Mesendoderm (in vitro differentiated cells): ENCODE results near the gene ZNF486.
"Not testable (repeated sequence)": the region's sequence is repeated elsewhere in the genome, so short reads cannot be mapped to it uniquely, and the experiment has no call there.

Experiments used
- DNase-seq: peaks from one replicate; pipeline ENCODE4 v3.0.0; 2013
- H2AK5ac ChIP-seq: 2 replicates; pipeline ENCODE4 v1.6.1; 2013; ENCODE audit warnings: low read length, inconsistent platforms
- H2BK120ac ChIP-seq: 2 replicates; pipeline ENCODE4 v1.6.1; 2013; ENCODE audit warnings: low read depth, mild to moderate bottlenecking, low read length, moderate library complexity, mixed read lengths
- H2BK15ac ChIP-seq: replicated peaks from 2 replicates; pipeline ENCODE4 v1.6.1; 2013; ENCODE audit warnings: low read depth, mild to moderate bottlenecking, moderate library complexity
- H2BK5ac ChIP-seq: 2 replicates; pipeline ENCODE4 v1.6.1; 2013; ENCODE audit warnings: low read length, inconsistent platforms
- H3K18ac ChIP-seq: 2 replicates; pipeline ENCODE4 v1.6.1; 2013; ENCODE audit warnings: mild to moderate bottlenecking, low read length, mixed read lengths
- H3K23ac ChIP-seq: one replicate; pipeline ENCODE4 v1.6.1; 2013; ENCODE audit warnings: low read length
- H3K27ac ChIP-seq: 2 replicates; pipeline ENCODE4 v1.5.1; 2013; ENCODE audit warnings: low read depth, mild to moderate bottlenecking, inconsistent platforms, low read length, moderate library complexity
- H3K27me3 ChIP-seq: 2 replicates; pipeline ENCODE4 v1.6.1; 2013; ENCODE audit warnings: low read length, control low read depth, mild to moderate bottlenecking, inconsistent platforms; ENCODE audit not compliant: insufficient read depth, poor library complexity
- H3K36me3 ChIP-seq: 2 replicates; pipeline ENCODE4 v1.6.1; 2013; ENCODE audit warnings: low read length, inconsistent platforms; ENCODE audit not compliant: control insufficient read depth, insufficient read depth
- H3K4ac ChIP-seq: one replicate; pipeline ENCODE4 v1.6.1; 2013; ENCODE audit warnings: low read depth, mild to moderate bottlenecking, low read length, moderate library complexity
- H3K4me1 ChIP-seq: 2 replicates; pipeline ENCODE4 v1.6.1; 2013; ENCODE audit warnings: low read depth, low read length, inconsistent platforms; ENCODE audit not compliant: control insufficient read depth
- H3K4me2 ChIP-seq: 2 replicates; pipeline ENCODE4 v1.6.1; 2013; ENCODE audit warnings: low read length
- H3K4me3 ChIP-seq: 2 replicates; pipeline ENCODE4 v1.5.1; 2013; ENCODE audit warnings: mild to moderate bottlenecking, low read length
- H3K56ac ChIP-seq: one replicate; pipeline ENCODE4 v1.6.1; 2013; ENCODE audit warnings: low read length
- H3K79me1 ChIP-seq: 2 replicates; pipeline ENCODE4 v1.6.1; 2013; ENCODE audit warnings: low read length, inconsistent platforms
- H3K79me2 ChIP-seq: 2 replicates; pipeline ENCODE4 v1.6.1; 2013; ENCODE audit warnings: mild to moderate bottlenecking, low read length; ENCODE audit not compliant: control insufficient read depth, insufficient read depth
- H3K9ac ChIP-seq: 2 replicates; pipeline ENCODE4 v1.6.1; 2013; ENCODE audit warnings: low read length, inconsistent platforms
- H4K5ac ChIP-seq: one replicate; pipeline ENCODE4 v1.6.1; 2013; ENCODE audit warnings: low read length
- H4K8ac ChIP-seq: one replicate; pipeline ENCODE4 v1.6.1; 2013; ENCODE audit warnings: low read depth, mild to moderate bottlenecking, control low read depth, low read length, moderate library complexity
- WGBS: extraction: QIAGEN DNeasy Blood & Tissue Kit; methylation state at CpG from one replicate; pipeline ENCODE4 v1.1.7; 2013; ENCODE audit warnings: low lambda C conversion rate, missing lambda C conversion rate; ENCODE audit not compliant: insufficient coverage; ENCODE audit errors: extremely low coverage; 5-methylcytosine and 5-hydroxymethylcytosine counted together

The ZNF486 gene

DNA sequence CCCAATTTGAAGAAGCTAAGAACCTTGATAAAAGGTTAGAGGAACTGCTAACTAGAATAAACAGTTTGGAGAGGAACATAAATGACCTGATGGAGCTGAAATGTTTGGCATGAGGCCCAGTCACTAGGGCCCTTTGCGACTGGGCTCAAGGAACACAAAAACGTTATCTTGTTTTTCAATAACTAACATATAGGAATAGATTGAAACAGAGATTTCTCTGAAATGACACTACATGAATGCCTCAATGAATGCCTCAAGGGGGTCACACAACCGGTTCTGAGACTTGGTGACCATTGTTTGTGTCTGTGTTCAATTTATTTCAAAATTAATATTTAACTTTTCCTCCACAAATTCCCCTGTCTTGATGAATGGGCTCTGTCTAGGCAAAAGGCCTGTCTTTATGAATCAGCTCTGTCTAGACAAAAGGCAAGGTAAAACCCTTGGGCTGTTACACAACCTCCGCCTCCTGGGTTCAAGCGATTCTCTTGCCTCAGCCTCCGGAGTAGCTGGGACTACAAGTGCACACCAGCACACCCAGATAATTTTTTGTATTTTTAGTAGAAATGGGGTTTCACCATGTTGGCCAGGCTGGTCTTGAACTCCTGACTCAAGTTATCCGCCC is 932 bp upstream of the ZNF486 start:
- WGBS = no CpG with 5 or more reads among the region's 7 CpGs
- no peak overlapping the region for H2BK5ac ChIP-seq

DNA sequence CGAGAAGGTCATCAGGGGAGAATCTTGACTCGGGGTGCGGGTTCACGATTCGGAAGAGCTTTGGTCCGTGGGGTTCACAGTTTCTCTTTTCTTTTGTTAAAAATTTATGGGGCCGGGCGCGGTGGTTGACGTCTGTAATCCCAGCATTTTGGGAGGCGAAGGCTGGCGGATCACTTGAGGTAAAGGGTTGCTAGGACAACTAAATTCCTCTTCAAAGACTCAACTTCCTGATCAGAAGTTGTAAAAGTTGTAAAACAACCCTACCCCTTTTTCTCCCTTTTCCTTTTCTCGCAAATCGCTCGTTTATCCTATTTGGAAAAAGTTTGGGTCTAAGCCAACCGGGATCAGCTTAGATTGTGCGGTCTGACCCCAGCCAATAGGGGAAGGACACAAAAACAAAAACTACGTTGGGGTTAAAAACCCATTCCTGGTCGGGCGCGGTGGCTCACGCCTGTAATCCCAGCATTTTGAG is 673 bp downstream of the ZNF486 start:
- Histone ChIP-seq H3K27me3 (no peaks in the 10 kb centered on the region), H2BK5ac (no peak overlapping the region), H3K23ac (no peak overlapping the region), H3K27ac (peak overlapping the region; percentile 7), H3K36me3 (peaks cover 2% of the 10 kb centered on the region), H3K4me1 (no peaks in the 10 kb centered on the region), H2BK15ac (no peak overlapping the region), H4K8ac (no peak overlapping the region), H3K79me2 (peaks cover 28% of the 10 kb centered on the region), H3K9ac (peak overlapping the region; percentile 98), H3K56ac (peak overlapping the region; percentile 78), H3K4me3 (peak overlapping the region; percentile 96), H2AK5ac (no peak overlapping the region), H3K79me1 (peaks cover 5% of the 10 kb centered on the region), H3K4me2 (peak overlapping the region; percentile 73), H3K18ac (peak overlapping the region; percentile 93), H3K4ac (peak overlapping the region; percentile 87), H4K5ac (no peak overlapping the region), H2BK120ac (no peak overlapping the region)
- WGBS = no CpG with 5 or more reads among the region's 22 CpGs
- DNase-seq = peak; percentile 61

More for the DNA sequence above, 932 bp upstream of the ZNF486 start:
- Histone ChIP-seq H3K23ac (no peak overlapping the region), H3K18ac (no peak overlapping the region), H2BK15ac (no peak overlapping the region), H3K27ac (no peak overlapping the region), H4K5ac (no peak overlapping the region), H3K79me1 (peaks cover 2% of the 10 kb centered on the region), H3K4me1 (no peaks in the 10 kb centered on the region), H3K4me2 (no peak overlapping the region), H2AK5ac (no peak overlapping the region), H3K36me3 (no peaks in the 10 kb centered on the region), H2BK120ac (no peak overlapping the region), H3K9ac (no peak overlapping the region), H3K4ac (no peak overlapping the region), H3K4me3 (no peak overlapping the region), H4K8ac (no peak overlapping the region), H3K27me3 (no peaks in the 10 kb centered on the region), H3K79me2 (peaks cover 18% of the 10 kb centered on the region), H3K56ac (no peak overlapping the region)
- no peak for DNase-seq

- H3K4me3 ChIP-seq = no peak overlapping the region
- no peak overlapping the region for H3K56ac ChIP-seq
- no peak overlapping the region for H3K27ac ChIP-seq
- no peak overlapping the region for H3K18ac ChIP-seq
- no peak overlapping the region for H3K4ac ChIP-seq
- WGBS = no CpG with 5 or more reads among the region's 3 CpGs
- no peak overlapping the region for H2AK5ac ChIP-seq
- H3K23ac ChIP-seq = no peak overlapping the region
- H3K9ac ChIP-seq = no peak overlapping the region
- no peak overlapping the region for H2BK5ac ChIP-seq
- no peaks in the 10 kb centered on the region for H3K4me1 ChIP-seq
- no peaks in the 10 kb centered on the region for H3K27me3 ChIP-seq
- H3K4me2 ChIP-seq = no peak overlapping the region
- H3K79me1 ChIP-seq = peaks cover 6% of the 10 kb centered on the region
- H4K8ac ChIP-seq = no peak overlapping the region
- peaks cover 2% of the 10 kb centered on the region for H3K36me3 ChIP-seq
- H2BK15ac ChIP-seq = no peak overlapping the region
- H2BK120ac ChIP-seq = no peak overlapping the region
- peaks cover 30% of the 10 kb centered on the region for H3K79me2 ChIP-seq
- no peak overlapping the region for H4K5ac ChIP-seq
- no peak for DNase-seq
Observed at GRCh38 chr19:20171285-20171684, 4.3 kb downstream of the ZNF486 start.

DNA sequence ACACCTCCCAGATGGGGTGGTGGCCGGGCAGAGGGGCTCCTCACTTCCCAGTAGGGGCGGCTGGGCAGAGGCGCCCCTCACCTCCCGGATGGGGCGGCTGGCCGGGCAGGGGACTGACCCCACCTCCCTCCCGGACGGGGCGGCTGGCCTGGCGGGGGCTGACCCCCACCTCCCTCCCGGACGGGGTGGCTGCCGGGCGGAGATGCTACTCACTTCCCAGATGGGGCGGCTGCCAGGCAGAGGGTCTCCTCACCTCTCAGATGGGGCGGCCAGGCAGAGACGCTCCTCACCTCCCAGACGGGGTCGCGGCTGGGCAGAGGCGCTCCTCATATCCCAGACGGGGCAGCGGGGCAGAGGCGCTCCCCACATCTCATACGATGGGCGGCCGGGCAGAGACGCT is 8.8 kb downstream of the ZNF486 start:
- not testable (repeated sequence) for H3K79me1 ChIP-seq, H2BK120ac ChIP-seq, H2BK5ac ChIP-seq, H3K4me3 ChIP-seq, H3K4me1 ChIP-seq, H3K9ac ChIP-seq, H2AK5ac ChIP-seq, H3K27me3 ChIP-seq, H3K27ac ChIP-seq, H4K8ac ChIP-seq, H3K4ac ChIP-seq, H3K56ac ChIP-seq, DNase-seq, H3K36me3 ChIP-seq, H4K5ac ChIP-seq, H3K4me2 ChIP-seq, H2BK15ac ChIP-seq, H3K18ac ChIP-seq, H3K23ac ChIP-seq
- WGBS = no CpG with 5 or more reads among the region's 28 CpGs
- H3K79me2 ChIP-seq = peaks cover 14% of the 10 kb centered on the region

DNA sequence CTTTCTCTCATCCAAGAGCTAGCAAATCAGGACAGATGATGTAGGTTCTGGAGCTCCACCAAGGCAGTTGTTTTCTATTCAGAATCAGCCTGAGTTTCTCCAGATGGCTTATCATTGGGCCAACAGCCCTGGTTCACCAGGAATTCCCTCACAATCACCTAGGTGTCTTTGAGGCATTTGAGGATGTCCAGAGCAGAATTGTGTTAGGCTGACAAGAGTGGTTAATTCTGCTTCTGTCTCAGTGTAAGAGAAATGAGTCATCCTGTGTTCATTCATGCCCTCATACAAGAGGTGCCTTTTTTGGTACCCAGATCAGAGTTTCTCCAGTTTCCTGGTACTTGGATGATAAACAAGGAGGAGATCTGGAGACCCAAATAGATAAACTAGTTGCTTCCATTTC is 12.9 kb downstream of the ZNF486 start:
- not testable (repeated sequence) for H2AK5ac ChIP-seq, H3K4me2 ChIP-seq, H3K4ac ChIP-seq, DNase-seq, H3K79me2 ChIP-seq, H3K18ac ChIP-seq, H3K4me3 ChIP-seq, H3K36me3 ChIP-seq, H2BK15ac ChIP-seq, H2BK120ac ChIP-seq, H3K9ac ChIP-seq, H3K23ac ChIP-seq, H2BK5ac ChIP-seq, H3K27me3 ChIP-seq, H3K56ac ChIP-seq, H4K8ac ChIP-seq, H3K4me1 ChIP-seq, H3K79me1 ChIP-seq, H4K5ac ChIP-seq, H3K27ac ChIP-seq

DNA sequence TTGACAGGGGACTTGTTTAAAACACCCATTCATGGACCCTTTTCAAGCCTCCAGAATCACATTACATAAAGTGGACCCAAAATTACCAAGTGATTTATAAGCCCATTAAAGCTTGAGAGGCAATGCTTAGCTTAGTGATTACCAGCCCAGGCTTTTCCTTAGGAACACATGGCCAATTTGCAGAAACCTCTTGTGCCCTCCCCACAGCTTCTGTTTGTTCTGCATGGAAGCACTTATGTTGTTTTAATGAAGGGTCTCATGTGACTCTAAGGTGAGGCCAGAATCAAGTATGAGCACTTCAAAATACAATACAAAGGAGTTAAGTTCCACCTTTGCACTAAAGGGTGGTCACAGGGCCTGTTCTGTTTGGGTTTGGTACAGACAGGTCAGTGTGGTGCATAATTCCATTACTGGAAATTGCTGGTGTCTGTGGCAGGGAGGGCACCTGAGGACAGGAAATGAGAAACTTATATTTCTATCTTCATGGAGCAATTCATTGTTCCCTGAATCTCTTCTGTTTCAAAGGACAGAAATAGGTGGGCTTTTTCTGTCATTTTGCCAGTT is 15.3 kb downstream of the ZNF486 start:
- Histone ChIP-seq H3K79me2 (no peaks in the 10 kb centered on the region), H3K4me3 (no peak overlapping the region), H2BK120ac (no peak overlapping the region), H2BK5ac (no peak overlapping the region), H2AK5ac (no peak overlapping the region), H4K8ac (no peak overlapping the region), H3K27ac (no peak overlapping the region), H4K5ac (no peak overlapping the region), H3K4ac (no peak overlapping the region), H3K9ac (no peak overlapping the region), H2BK15ac (no peak overlapping the region), H3K18ac (no peak overlapping the region), H3K56ac (no peak overlapping the region), H3K36me3 (no peaks in the 10 kb centered on the region), H3K23ac (no peak overlapping the region), H3K4me2 (no peak overlapping the region), H3K4me1 (no peaks in the 10 kb centered on the region), H3K79me1 (peaks cover 2% of the 10 kb centered on the region), H3K27me3 (no peaks in the 10 kb centered on the region)
- no peak for DNase-seq
